Activated naive CD4-positive, alpha-beta T cell treated with anti-CD3 and anti-CD28 coated beads for 36 hours (primary cell): ENCODE data around the gene REG3A. TPM values are rescaled to one million over a fixed set of nuclear protein-coding genes. Genes with fewer than 3 reads are reported as not detected.

Experiments
- CTCF ChIA-PET: fragments of 350-600 bp; sonication (Branson Sonifier 250); formaldehyde crosslinking; loops from one replicate; lab custom pipeline; 2021; ENCODE audit warnings: antibody characterized with exemption; lab: Charles Lee
- DNase-seq: peaks from one replicate; pipeline ENCODE4 v3.0.0-alpha.2; 2020
- H3K27ac Mint-ChIP-seq: one replicate; pipeline ENCODE4 v1.8.0; 2021; ENCODE audit warnings: mild to moderate bottlenecking, mixed read lengths
- H3K27me3 Mint-ChIP-seq: one replicate; pipeline ENCODE4 v1.8.0; 2021; ENCODE audit warnings: low read depth, mixed read lengths
- H3K36me3 Mint-ChIP-seq: one replicate; pipeline ENCODE4 v1.8.0; 2021; ENCODE audit warnings: low read depth, mixed read lengths
- H3K4me1 Mint-ChIP-seq: one replicate; pipeline ENCODE4 v1.8.0; 2021; ENCODE audit warnings: low read depth, mixed read lengths
- H3K4me3 Mint-ChIP-seq: one replicate; pipeline ENCODE4 v1.8.0; 2021; ENCODE audit warnings: mild to moderate bottlenecking, moderate library complexity, mixed read lengths
- H3K9me3 Mint-ChIP-seq: one replicate; pipeline ENCODE4 v1.8.0; 2021; ENCODE audit warnings: mixed read lengths
- intact Hi-C: fragments of 100-400 bp; cut with micrococcal nuclease; formaldehyde crosslinking; loops from one replicate; pipeline ENCODE4 v1.15.1; 2023
- total RNA-seq, 2 experiments: library from RNA; stranded (reverse); gene quantifications; one replicate each; pipeline ENCODE4 v1.2.3, GENCODE V29; 2021

Gene REG3A
- total RNA-seq, 2 experiments from 2014 or later, result not detected

DNA sequence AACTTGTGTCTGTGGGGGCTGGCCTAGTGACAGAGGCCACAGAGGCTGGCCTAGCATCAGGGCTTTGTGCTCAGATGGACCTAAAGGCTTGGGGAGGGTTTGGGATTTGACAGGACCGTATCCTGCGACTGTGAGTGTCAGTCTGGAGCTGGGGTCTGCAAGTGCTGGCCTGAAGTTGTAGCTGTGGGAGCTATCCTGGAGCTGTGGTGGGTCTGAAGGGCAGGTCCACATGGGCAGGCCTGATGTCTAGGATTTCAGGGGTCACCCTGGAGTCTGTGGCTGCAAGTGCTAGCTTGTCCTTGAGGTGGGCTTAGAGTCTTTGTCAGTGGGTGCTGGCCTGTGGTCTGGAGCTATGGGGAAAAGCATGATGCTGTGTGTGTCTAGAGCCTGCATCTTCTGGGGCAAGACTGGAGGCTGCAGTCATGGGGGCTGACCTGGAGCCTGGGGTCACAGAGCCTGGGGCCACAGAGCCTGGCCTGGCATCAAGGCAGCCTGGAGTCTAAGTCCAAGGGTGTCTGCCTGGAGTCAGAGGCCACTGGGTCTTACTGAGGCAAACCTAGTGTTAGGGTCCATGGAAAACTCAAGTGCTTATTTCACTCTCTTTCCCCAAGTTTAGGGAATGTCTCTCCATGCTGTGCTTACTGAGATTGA lies 3.6 kb downstream of the REG3A start:
- Mint-ChIP-seq H3K9me3 (peaks cover 8% of the 10 kb centered on the region), H3K4me3 (no peak overlapping the region), H3K36me3 (no peaks in the 10 kb centered on the region), H3K4me1 (no peaks in the 10 kb centered on the region), H3K27me3 (no peaks in the 10 kb centered on the region), H3K27ac (no peak overlapping the region)
- intact Hi-C loops, result no loop called here
- CTCF ChIA-PET, result no interaction called here
- DNase-seq, result no peak

DNA sequence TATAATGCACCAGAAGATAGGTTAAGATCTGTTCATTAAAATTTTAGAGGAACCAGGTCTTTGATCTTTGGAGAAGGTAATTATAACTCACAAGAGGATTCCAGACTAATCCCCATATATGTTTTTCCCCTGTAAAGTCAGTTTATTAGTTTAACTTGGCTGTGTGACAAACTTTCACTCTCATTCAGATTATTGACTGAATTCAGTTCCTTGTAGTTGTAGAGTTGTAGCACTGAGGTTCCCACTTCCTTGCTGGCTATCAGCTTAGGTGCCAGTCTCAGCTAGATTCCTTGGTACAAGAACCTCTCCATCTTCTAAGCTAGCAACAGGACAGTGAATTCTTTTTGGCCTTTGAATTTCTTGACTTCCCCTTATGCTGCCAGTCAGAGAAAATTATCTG lies 20.1 kb downstream of the REG3A start:
- Mint-ChIP-seq H3K27ac (no peak overlapping the region), H3K9me3 (peaks cover 3% of the 10 kb centered on the region), H3K27me3 (peaks cover 2% of the 10 kb centered on the region), H3K36me3 (no peaks in the 10 kb centered on the region), H3K4me3 (no peak overlapping the region), H3K4me1 (no peaks in the 10 kb centered on the region)
- DNase-seq, result no peak
- CTCF ChIA-PET, result no interaction called here
- intact Hi-C loops, result no loop called here

DNA sequence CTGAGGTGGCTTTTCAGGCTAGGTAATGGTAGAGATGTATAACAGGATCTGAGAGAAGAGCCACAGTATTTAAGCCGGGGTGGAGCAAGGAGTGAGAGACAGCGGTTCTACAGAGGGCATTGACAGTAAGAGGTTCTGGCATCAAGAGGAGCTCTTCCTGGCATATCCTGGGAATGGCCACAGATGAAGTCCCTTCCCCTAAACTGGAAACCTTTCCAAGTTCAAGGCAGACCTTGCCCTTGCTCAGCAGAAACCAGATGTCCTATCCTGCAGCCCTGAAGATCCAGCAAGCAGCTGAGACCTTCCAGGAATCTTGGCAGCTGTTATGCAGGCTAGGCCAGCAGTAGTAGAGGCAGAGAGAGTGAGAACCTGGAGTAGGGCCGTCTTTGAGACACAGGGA lies 21.2 kb downstream of the REG3A start:
- intact Hi-C loops, result no loop called here
- Mint-ChIP-seq H3K4me3 (no peak overlapping the region), H3K9me3 (peaks cover 3% of the 10 kb centered on the region), H3K27me3 (peaks cover 2% of the 10 kb centered on the region), H3K27ac (no peak overlapping the region), H3K36me3 (no peaks in the 10 kb centered on the region), H3K4me1 (no peaks in the 10 kb centered on the region)
- CTCF ChIA-PET, result no interaction called here
- DNase-seq, result no peak

DNA sequence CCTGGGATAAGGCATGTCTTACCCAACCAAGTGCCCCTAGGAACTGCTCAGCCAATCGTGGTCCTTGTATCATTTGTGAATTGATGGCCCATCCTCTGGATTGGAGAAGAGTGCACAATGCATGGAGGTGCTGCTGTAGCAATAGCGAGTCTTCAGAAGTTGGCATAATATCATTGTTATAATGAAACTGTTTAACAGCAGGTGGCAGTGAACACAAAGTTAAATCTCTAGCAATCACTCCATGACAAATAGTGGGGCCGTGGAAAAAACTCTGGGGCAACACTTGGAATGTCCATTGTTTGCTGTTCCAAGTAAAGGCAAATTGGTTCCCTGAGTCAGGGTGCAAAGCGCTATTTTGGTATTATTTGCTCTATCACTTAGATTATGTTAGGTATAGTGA lies 27.9 kb downstream of the REG3A start:
- no peak overlapping the region for H3K27ac Mint-ChIP-seq
- H3K4me3 Mint-ChIP-seq, result no peak overlapping the region
- peaks cover 3% of the 10 kb centered on the region for H3K9me3 Mint-ChIP-seq
- no peak for DNase-seq
- H3K27me3 Mint-ChIP-seq, result peaks cover under 1% of the 10 kb centered on the region
- H3K36me3 Mint-ChIP-seq, result no peaks in the 10 kb centered on the region
- CTCF ChIA-PET, result no interaction called here
- intact Hi-C loops, result no loop called here
- no peaks in the 10 kb centered on the region for H3K4me1 Mint-ChIP-seq

DNA sequence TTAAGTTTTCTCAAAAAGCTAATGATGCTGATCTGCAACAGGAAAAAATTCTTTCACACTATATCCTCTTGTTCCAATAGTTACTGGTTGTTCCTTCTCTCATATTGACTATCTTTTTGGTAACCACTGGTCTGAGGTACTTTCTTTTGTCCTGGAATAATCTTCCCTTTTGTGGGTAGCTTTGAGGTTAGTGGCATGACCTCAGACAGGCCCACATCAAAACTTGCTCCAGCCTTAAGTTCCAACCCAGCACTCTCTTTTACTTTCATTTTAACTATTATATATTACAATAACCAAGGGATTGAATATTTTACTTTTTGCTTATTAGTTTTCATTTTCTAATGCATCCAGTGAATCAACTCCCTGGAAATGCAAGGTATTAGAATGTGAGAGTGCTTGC lies 29.7 kb downstream of the REG3A start:
- no peak overlapping the region for H3K27ac Mint-ChIP-seq
- H3K9me3 Mint-ChIP-seq, result peaks cover 3% of the 10 kb centered on the region
- H3K36me3 Mint-ChIP-seq, result no peaks in the 10 kb centered on the region
- no peak for DNase-seq
- no peak overlapping the region for H3K4me3 Mint-ChIP-seq
- H3K27me3 Mint-ChIP-seq, result no peaks in the 10 kb centered on the region
- intact Hi-C loops, result no loop called here
- no peaks in the 10 kb centered on the region for H3K4me1 Mint-ChIP-seq
- CTCF ChIA-PET, result no interaction called here

DNA sequence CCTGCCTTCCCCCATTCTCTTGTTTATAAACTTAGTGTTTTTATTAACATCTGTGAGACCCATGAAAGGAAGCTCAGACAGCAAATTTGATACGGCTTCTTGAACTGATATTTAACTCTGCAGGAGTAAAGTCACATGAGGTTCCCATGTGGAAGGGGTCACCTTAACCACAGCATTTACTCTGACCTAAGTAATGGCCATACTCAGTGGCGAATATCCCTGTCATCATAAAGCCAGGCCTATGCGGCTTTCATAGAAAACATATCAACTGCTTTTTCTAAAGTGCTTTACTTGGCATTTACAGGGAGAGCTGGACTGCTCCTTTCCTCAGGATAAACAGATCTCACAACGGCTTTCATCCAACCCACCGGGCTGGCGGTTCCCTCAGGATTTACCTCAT lies 30.3 kb downstream of the REG3A start:
- H3K9me3 Mint-ChIP-seq, result peaks cover 2% of the 10 kb centered on the region
- H3K27ac Mint-ChIP-seq, result no peak overlapping the region
- CTCF ChIA-PET, result no interaction called here
- H3K4me3 Mint-ChIP-seq, result no peak overlapping the region
- H3K36me3 Mint-ChIP-seq, result no peaks in the 10 kb centered on the region
- no peaks in the 10 kb centered on the region for H3K4me1 Mint-ChIP-seq
- no peaks in the 10 kb centered on the region for H3K27me3 Mint-ChIP-seq
- DNase-seq, result no peak
- intact Hi-C loops, result no loop called here

DNA sequence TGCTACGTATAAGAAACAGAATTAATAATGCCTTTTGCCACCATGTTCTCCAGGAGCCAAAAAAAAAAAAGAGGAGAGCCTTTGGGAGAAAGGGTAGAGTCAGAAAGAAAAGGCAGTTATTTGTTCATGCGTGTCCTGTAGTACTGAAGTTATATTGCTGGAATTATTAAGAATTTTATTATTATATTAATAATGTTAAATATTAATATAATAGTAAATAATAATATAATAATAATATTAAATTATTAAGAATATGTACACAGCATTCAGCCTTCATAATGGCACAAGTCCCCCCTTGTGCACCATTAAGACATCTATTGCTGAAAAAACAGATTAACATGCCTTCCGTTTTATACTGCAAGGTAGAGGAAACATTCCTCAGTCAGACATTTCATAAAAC lies 31.1 kb downstream of the REG3A start:
- CTCF ChIA-PET, result no interaction called here
- no peak overlapping the region for H3K4me3 Mint-ChIP-seq
- intact Hi-C loops, result no loop called here
- no peak overlapping the region for H3K27ac Mint-ChIP-seq
- no peaks in the 10 kb centered on the region for H3K9me3 Mint-ChIP-seq
- no peaks in the 10 kb centered on the region for H3K36me3 Mint-ChIP-seq
- no peaks in the 10 kb centered on the region for H3K4me1 Mint-ChIP-seq
- no peak for DNase-seq
- H3K27me3 Mint-ChIP-seq, result no peaks in the 10 kb centered on the region

DNA sequence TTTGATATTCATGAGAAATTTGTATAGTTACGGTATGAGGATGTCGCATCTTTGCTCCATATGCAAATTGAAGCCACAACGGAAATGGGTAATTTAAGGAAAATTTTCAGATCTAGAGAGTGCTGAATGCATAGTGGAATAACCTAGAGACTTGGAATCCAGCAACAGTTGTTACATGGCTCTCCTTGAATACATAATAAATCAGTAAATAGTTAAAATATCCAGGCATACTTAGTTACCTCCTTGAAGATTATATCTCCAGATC lies 33.9 kb downstream of the REG3A start:
- Mint-ChIP-seq H3K36me3 (no peaks in the 10 kb centered on the region), H3K27me3 (no peaks in the 10 kb centered on the region), H3K27ac (no peak overlapping the region), H3K9me3 (no peaks in the 10 kb centered on the region), H3K4me3 (no peak overlapping the region), H3K4me1 (no peaks in the 10 kb centered on the region)
- CTCF ChIA-PET, result no interaction called here
- intact Hi-C loops, result no loop called here
- DNase-seq, result no peak

DNA sequence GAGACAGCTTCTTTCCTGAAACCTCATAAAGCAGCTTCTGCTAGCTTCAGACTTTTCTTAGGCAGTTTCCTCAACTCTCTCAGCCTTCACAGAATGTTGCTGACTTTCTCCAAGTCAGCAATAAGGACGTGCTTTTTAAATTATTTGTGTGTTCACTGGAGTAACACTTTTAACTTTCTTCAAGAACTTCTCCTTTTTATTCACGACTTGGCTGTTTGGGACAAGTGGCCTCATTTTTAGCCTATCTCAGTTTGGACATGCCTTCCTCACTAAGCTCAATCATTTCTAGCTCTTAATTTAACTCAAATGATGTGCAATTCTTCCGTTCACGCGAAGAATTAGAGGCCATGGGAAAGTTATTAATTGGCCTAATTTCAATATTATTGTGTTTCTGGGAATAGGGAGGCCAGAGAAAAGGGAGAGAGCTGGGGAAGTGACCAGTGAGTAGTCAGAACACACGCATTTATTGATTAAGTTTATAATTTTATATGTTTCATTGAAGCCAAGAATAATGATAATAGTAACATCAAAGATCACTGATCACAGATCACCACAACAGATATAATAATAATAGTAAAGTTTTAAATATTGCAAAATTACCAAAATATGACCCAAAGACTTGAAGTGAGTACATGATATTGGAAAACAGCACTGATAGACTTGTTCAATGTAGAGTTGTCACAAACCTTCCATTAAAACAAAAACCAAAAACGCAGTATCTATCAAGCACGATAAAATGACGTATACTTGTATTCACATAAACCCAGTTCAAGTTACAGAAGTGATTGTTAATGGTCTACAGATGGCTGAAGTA lies 34.4 kb downstream of the REG3A start:
- CTCF ChIA-PET, result no interaction called here

DNA sequence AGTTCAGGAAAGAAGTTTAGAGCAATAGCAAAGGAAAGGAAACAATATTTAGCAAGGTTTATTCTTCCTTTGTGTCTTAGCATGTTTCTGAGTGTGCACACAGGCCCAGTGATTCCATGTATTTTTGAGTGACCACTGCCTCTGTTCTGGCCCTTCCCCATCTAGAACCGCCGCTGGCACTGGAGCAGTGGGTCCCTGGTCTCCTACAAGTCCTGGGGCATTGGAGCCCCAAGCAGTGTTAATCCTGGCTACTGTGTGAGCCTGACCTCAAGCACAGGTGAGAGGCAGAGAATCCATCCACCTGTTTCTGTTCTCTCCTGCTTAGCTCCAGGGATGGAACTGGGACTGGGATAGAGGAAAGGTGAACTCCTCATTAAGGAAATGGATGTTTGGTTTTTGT lies 36.9 kb downstream of the REG3A start:
- DNase-seq, result no peak
- no peaks in the 10 kb centered on the region for H3K9me3 Mint-ChIP-seq
- intact Hi-C loops, result no loop called here
- H3K4me3 Mint-ChIP-seq, result no peak overlapping the region
- CTCF ChIA-PET, result no interaction called here
- no peaks in the 10 kb centered on the region for H3K36me3 Mint-ChIP-seq
- no peaks in the 10 kb centered on the region for H3K4me1 Mint-ChIP-seq
- no peak overlapping the region for H3K27ac Mint-ChIP-seq
- no peaks in the 10 kb centered on the region for H3K27me3 Mint-ChIP-seq

More for the DNA sequence above, 34.4 kb downstream of the REG3A start:
- H3K4me1 Mint-ChIP-seq, result no peaks in the 10 kb centered on the region
- H3K36me3 Mint-ChIP-seq, result no peaks in the 10 kb centered on the region
- no peaks in the 10 kb centered on the region for H3K27me3 Mint-ChIP-seq
- H3K9me3 Mint-ChIP-seq, result no peaks in the 10 kb centered on the region
- intact Hi-C loops, result no loop called here
- DNase-seq, result no peak
- H3K27ac Mint-ChIP-seq, result no peak overlapping the region
- H3K4me3 Mint-ChIP-seq, result no peak overlapping the region

DNA sequence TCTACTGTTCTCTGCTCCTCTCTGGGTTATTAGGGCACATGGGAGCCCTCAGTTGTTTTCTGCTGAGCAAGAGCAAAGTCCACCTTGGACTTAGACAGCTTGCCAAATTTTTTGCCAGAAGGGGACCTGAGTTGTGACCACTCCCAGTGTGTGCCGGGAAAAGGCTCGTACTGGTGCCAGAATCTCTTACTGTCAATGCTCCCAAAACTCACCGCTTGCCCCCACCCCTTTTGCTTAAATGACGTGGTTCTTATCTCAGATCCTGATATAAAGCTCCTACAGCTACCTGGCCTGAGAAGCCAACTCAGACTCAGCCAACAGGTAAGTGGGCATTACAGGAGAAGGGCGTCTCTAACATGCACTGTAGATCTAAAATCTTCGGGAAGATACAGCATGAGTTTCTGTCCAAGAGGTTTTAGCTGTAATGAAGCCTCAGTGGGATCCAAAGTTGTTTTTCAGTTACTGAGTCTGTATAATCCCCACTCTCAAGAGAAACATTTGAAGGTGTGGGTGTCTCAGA lies 39.3 kb downstream of the REG3A start, which contains the start of gene REG1A:
TSS of gene REG1A (plus strand) at position 295 of the 520 bp plus-strand sequence. CDS start 374 bp downstream, outside the sequence.
- Mint-ChIP-seq H3K9me3 (no peaks in the 10 kb centered on the region), H3K36me3 (no peaks in the 10 kb centered on the region), H3K4me3 (no peak within 1 kb of the TSS), H3K27ac (no peak within 1 kb of the TSS), H3K4me1 (no peaks in the 10 kb centered on the region), H3K27me3 (no peaks in the 10 kb centered on the region)
- CTCF ChIA-PET, result no interaction called here
- DNase-seq, result no peak
- intact Hi-C loops, result no loop called here

DNA sequence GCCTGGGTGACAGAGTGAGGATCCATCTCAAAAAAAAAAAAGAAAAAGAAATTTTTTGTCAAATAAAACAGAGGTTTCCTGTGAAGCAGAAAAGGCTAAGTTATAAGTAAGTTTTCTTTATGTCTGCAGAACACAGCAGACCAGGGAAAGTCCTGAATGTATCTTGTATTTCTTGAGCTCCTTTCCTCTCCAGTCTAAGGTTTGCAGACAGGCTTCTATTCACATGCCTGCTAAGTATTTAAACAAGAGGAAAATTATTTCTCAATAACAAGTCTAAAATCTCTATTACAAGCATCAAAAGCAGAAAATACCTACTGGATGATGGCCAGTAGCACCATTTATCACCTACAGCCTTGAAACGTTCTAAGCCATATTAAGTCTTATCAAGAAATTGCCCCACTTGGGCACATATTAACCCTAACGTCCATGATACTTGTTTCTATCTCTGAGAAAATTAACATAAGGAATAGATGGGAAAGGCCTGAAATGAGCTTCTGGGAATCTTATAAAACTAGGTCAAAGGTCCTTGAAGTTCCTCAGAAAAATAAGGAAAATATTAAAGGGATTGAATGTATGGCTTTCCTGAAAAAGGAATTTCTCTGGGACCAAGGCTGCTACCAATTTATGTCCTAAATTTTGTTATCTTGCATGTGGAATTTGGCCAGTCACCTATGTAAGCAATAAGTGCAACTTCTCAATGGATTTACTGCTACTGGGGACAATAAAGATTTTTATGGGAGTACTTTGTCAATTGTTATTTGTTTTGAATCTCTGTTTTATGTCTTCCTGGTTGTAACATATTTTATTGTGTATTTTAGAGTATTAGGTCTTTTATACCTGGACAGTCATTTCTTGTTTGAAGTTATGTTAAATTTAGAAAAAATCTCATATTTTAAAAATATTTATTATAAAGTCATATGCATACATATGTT lies 42.3 kb downstream of the REG3A start:
- H3K9me3 Mint-ChIP-seq, result peaks cover 5% of the 10 kb centered on the region

More for the DNA sequence above, 42.3 kb downstream of the REG3A start:
- CTCF ChIA-PET, result no interaction called here
- DNase-seq, result no peak
- H3K36me3 Mint-ChIP-seq, result no peaks in the 10 kb centered on the region
- no peak overlapping the region for H3K4me3 Mint-ChIP-seq
- no peak overlapping the region for H3K27ac Mint-ChIP-seq
- H3K27me3 Mint-ChIP-seq, result no peaks in the 10 kb centered on the region
- no peaks in the 10 kb centered on the region for H3K4me1 Mint-ChIP-seq
- intact Hi-C loops, result loop anchor here (1.0 kb wide), 1 partner anchor 14 kb away; no protein-coding TSS in a partner anchor
